ENCODE measurements around the gene MRPL19.

DNA sequence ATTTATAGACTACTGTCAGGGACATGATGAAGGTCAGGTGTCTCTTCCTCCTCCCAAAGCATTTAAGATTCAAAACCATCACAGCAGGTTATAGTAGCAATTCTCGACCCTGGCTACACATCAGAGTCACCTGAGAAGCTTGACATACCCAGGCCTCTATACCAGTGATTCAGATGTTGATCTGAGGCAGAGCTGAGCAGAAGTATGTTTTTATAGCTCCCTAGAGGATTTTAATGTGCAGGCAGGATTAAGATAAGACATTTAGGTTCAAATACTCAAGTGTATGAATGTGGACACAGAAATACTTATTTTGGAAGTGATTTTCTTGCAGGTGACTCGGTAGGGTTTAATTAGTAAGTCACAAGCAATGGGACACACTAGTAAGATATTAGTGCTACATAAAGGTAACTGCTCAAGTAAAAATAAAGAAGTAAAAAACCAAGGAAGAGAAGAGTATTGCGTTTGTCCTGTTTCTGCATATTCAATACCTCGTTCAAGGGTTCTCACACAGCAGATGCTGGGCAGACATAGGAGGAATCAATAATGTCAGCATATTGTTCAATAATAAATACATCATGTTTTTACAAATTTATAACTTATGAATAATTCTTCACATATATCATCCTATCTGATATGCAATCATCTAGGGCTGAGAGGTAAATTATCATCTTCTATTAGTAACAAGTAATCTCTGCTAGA lies 57.2 kb downstream of the MRPL19 start:
- no peak for TF ChIP-seq SIN3A (IDR thresholded peaks at IDR 0.05; ENCODE audit: low read depth)
- TF ChIP-seq CTCF (IDR thresholded peaks at IDR 0.05 in 2 of 3, conservative IDR thresholded peaks at IDR 0.05 in 1 of 3; ENCODE audit: borderline replicate concordance in 1 of 3, insufficient read depth in 1 of 3, low read depth in 2 of 3, low read length in 2 of 3) = no peak
- no peak for TF ChIP-seq POLR2A (IDR thresholded peaks at IDR 0.05; ENCODE audit: borderline replicate concordance, extremely low read depth, insufficient read depth, insufficient read length)
- TF ChIP-seq SP1 (IDR thresholded peaks at IDR 0.05; ENCODE audit: low read depth) = no peak
- no peak for TF ChIP-seq REST (IDR thresholded peaks at IDR 0.05; ENCODE audit: low read depth)
- TF ChIP-seq POLR2AphosphoS5 (IDR thresholded peaks at IDR 0.05; ENCODE audit: low read depth, low read length) = no peak
- TF ChIP-seq MAX (IDR thresholded peaks at IDR 0.05) = no peak
- TF ChIP-seq RAD21 (IDR thresholded peaks at IDR 0.05; ENCODE audit: low read depth) = no peak
- TF ChIP-seq, protein P1, sequence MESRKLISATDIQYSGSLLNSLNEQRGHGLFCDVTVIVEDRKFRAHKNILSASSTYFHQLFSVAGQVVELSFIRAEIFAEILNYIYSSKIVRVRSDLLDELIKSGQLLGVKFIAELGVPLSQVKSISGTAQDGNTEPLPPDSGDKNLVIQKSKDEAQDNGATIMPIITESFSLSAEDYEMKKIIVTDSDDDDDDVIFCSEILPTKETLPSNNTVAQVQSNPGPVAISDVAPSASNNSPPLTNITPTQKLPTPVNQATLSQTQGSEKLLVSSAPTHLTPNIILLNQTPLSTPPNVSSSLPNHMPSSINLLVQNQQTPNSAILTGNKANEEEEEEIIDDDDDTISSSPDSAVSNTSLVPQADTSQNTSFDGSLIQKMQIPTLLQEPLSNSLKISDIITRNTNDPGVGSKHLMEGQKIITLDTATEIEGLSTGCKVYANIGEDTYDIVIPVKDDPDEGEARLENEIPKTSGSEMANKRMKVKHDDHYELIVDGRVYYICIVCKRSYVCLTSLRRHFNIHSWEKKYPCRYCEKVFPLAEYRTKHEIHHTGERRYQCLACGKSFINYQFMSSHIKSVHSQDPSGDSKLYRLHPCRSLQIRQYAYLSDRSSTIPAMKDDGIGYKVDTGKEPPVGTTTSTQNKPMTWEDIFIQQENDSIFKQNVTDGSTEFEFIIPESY (IDR thresholded peaks at IDR 0.05; ENCODE audit: extremely low read depth, insufficient replicate concordance, low read length) = no peak
- no peak for TF ChIP-seq ELF1 (IDR thresholded peaks at IDR 0.05; ENCODE audit: borderline replicate concordance, low read depth)
- no peak for TF ChIP-seq EZH2 (IDR thresholded peaks at IDR 0.05)
- TF ChIP-seq EZH2phosphoT487 (IDR thresholded peaks at IDR 0.05; ENCODE audit: borderline replicate concordance) = no peak
- TF ChIP-seq ATF3 (IDR thresholded peaks at IDR 0.05) = no peak
- no peak for TF ChIP-seq CEBPB (IDR thresholded peaks at IDR 0.05; ENCODE audit: low read depth)

Data from HCT116 (cell line).